OCI-LY3 (cell line): ENCODE results near the gene AKAP7.
A peak's percentile ranks its signal among the peaks of the same experiment; 100 is the strongest.

Experiments
- H2AFZ ChIP-seq: fragments of 200-600, 300-600 bp; shearing (Covaris generic); 2 replicates; pipeline ENCODE4 v1.6.0; 2014; ENCODE audit warnings: antibody characterized with exemption, low read depth, low read length
- H3K27ac ChIP-seq: fragments of 200-600, 300-600 bp; sonication (generic); 2 replicates; pipeline ENCODE4 v1.5.1; 2014; ENCODE audit warnings: mild to moderate bottlenecking, low read length, moderate library complexity, mixed read lengths
- H3K27me3 ChIP-seq: fragments of 200-600, 300-600 bp; sonication (generic); 2 replicates; pipeline ENCODE4 v1.6.1; 2014; ENCODE audit warnings: low read depth, low read length, mixed read lengths
- H3K36me3 ChIP-seq: fragments of 200-600, 300-600 bp; sonication (generic); replicated peaks from 2 replicates; pipeline ENCODE3; 2014; ENCODE audit warnings: low read depth, low read length, mixed read lengths
- H3K4me1 ChIP-seq: fragments of 300-600, 200-600 bp; sonication (generic); 2 replicates; pipeline ENCODE4 v1.6.1; 2014; ENCODE audit warnings: low read length, mixed read lengths
- H3K4me2 ChIP-seq: fragments of 200-600, 300-600 bp; sonication (generic); 2 replicates; pipeline ENCODE4 v1.6.1; 2014; ENCODE audit warnings: low read length, mixed read lengths
- H3K4me3 ChIP-seq: fragments of 300-600, 200-600 bp; sonication (generic); 2 replicates; pipeline ENCODE4 v1.5.1; 2014; ENCODE audit warnings: antibody characterized with exemption, mild to moderate bottlenecking, low read length, moderate library complexity
- H3K79me2 ChIP-seq: fragments of 300-600, 200-600 bp; shearing (Covaris generic); 2 replicates; pipeline ENCODE4 v1.6.1; 2014; ENCODE audit warnings: mild to moderate bottlenecking, low read length, mixed read lengths
- H3K9ac ChIP-seq: fragments of 300-600, 200-600 bp; shearing (Covaris generic); 2 replicates; pipeline ENCODE4 v1.6.0; 2014; ENCODE audit warnings: mild to moderate bottlenecking, low read length, moderate library complexity
- H3K9me3 ChIP-seq: fragments of 200-600, 300-600 bp; shearing (Covaris generic); 2 replicates; pipeline ENCODE4 v1.6.1; 2014; ENCODE audit warnings: low read length, mixed read lengths; ENCODE audit not compliant: insufficient read depth
- H4K20me1 ChIP-seq: fragments of 200-600, 300-600 bp; sonication (generic); 2 replicates; pipeline ENCODE4 v1.6.1; 2016; ENCODE audit warnings: low read length, mixed read lengths; ENCODE audit not compliant: insufficient read depth
- EZH2phosphoT487 ChIP-seq: fragments of 200-600 bp; shearing (Covaris generic); IDR thresholded peaks from 2 replicates; pipeline ENCODE4 v1.6.1; 2018; ENCODE audit warnings: antibody characterized with exemption, mixed run types, low read depth
- TF ChIP-seq, protein P1 (sequence below): fragments of 200-600, 300-600 bp; sonication (generic); IDR thresholded peaks from 2 replicates; pipeline ENCODE4 v1.5.1; 2014; ENCODE audit warnings: antibody characterized with exemption, low read length, low read depth

The AKAP7 gene

DNA sequence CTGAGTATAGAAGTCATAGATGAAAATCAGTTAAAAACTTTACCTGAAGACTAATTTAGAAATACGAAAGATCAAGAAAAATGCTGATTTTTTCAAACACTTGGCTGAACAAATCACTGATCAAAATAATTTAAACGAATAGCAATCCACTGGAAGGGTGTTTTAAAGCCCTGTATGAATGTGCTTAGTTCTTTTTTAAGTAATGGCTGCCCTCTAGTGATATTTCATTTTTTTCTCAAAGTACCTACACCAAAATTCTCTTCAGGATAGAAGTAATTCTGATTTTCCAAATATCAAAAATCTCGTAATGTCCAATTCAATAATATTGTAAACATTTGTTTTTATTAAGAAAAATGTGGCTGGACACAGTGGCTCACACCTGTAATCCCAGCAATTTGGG is 32.5 kb downstream of the AKAP7 start:
- Histone ChIP-seq H3K27me3 (peaks cover 11% of the 10 kb centered on the region; the same call in 1 of the 2 replicates), H3K4me2 (no peak overlapping the region), H3K9me3 (no peaks in the 10 kb centered on the region), H2AFZ (no peak overlapping the region), H3K79me2 (no peaks in the 10 kb centered on the region), H3K4me1 (no peaks in the 10 kb centered on the region), H3K4me3 (no peak overlapping the region), H3K27ac (no peak overlapping the region), H4K20me1 (no peaks in the 10 kb centered on the region), H3K9ac (no peak overlapping the region), H3K36me3 (no peaks in the 10 kb centered on the region)
- no peak for TF ChIP-seq EZH2phosphoT487
- TF ChIP-seq, protein P1, sequence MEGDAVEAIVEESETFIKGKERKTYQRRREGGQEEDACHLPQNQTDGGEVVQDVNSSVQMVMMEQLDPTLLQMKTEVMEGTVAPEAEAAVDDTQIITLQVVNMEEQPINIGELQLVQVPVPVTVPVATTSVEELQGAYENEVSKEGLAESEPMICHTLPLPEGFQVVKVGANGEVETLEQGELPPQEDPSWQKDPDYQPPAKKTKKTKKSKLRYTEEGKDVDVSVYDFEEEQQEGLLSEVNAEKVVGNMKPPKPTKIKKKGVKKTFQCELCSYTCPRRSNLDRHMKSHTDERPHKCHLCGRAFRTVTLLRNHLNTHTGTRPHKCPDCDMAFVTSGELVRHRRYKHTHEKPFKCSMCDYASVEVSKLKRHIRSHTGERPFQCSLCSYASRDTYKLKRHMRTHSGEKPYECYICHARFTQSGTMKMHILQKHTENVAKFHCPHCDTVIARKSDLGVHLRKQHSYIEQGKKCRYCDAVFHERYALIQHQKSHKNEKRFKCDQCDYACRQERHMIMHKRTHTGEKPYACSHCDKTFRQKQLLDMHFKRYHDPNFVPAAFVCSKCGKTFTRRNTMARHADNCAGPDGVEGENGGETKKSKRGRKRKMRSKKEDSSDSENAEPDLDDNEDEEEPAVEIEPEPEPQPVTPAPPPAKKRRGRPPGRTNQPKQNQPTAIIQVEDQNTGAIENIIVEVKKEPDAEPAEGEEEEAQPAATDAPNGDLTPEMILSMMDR = peak; percentile 23; the same call in 1 of the 2 replicates

DNA sequence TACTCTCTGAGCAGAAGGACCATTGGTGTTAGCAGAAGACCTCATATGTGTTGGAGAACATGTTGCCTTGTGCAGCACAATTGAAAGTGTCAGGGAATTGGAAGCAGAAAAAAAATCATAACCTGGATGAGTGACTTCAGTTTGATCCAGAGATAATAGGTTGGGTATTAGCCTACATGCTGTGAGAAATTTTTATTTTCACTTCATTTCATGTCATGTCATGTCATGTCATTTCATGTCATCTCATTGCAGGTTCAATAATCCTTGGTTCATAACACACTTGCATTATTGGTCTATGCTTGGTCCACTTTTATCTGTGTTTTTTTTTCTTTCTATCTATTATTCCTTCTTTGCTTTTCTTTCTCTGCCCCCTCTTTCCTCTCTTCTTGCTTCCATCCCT is 34.3 kb downstream of the AKAP7 start:
- TF ChIP-seq EZH2phosphoT487 = no peak
- TF ChIP-seq, protein P1 = no peak
- H3K27ac ChIP-seq = no peak overlapping the region
- H3K36me3 ChIP-seq = no peaks in the 10 kb centered on the region
- H3K4me2 ChIP-seq = no peak overlapping the region
- H3K79me2 ChIP-seq = no peaks in the 10 kb centered on the region
- no peak overlapping the region for H2AFZ ChIP-seq
- no peaks in the 10 kb centered on the region for H3K4me1 ChIP-seq
- H3K4me3 ChIP-seq = no peak overlapping the region
- H3K9me3 ChIP-seq = no peaks in the 10 kb centered on the region
- H4K20me1 ChIP-seq = no peaks in the 10 kb centered on the region
- H3K9ac ChIP-seq = no peak overlapping the region
- peaks cover 11% of the 10 kb centered on the region; the same call in 1 of the 2 replicates for H3K27me3 ChIP-seq

DNA sequence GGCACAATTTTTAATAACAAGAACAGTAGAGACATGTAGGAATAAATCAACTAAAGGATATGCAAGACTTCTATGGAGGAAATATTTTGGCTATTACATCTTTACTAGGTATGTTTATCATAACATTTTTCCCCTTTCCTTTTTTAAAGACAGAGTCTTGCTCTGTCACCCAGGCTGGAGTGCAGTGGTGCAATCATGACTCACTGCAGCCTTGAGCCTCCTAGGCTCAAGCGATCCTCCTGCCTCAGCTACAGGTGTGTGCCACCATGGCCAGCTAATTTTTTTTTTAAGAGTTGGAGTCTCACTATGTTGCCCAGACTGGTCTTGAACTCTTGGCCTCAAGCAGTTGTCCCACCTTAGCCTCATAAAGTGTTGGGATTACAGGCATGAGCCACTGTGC is 37.0 kb downstream of the AKAP7 start:
- no peak overlapping the region for H3K9ac ChIP-seq
- no peaks in the 10 kb centered on the region for H4K20me1 ChIP-seq
- no peaks in the 10 kb centered on the region for H3K79me2 ChIP-seq
- no peaks in the 10 kb centered on the region for H3K9me3 ChIP-seq
- TF ChIP-seq EZH2phosphoT487 = no peak
- TF ChIP-seq, protein P1 = no peak
- H3K4me2 ChIP-seq = no peak overlapping the region
- 0 out of 2 replicates have a peak, but pooled peaks cover 3% of the 10 kb centered on the region for H3K27me3 ChIP-seq
- no peaks in the 10 kb centered on the region for H3K36me3 ChIP-seq
- no peak overlapping the region for H2AFZ ChIP-seq
- H3K27ac ChIP-seq = no peak overlapping the region
- no peak overlapping the region for H3K4me3 ChIP-seq
- H3K4me1 ChIP-seq = no peaks in the 10 kb centered on the region

DNA sequence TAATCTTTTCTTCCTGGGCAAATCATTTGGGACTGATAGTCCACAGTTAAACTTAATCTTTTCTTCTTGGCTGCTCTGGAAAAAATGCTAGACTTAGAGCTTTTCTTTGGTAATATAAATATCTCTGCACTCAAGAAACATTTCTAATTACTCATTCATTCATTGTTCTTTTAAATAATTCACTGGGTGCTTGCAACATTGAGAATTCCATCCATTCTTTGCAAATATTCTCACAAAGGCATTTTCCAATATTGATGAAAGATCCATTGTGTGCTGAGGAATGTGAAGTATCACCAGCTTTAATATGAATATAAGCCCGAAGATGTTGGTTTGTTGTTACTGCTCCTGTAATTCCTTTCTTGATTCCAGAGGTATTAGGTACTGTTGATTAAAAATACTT is 38.4 kb downstream of the AKAP7 start:
- H3K4me1 ChIP-seq = no peaks in the 10 kb centered on the region
- H3K36me3 ChIP-seq = no peaks in the 10 kb centered on the region
- H3K27me3 ChIP-seq = no peaks in the 10 kb centered on the region
- H3K4me3 ChIP-seq = no peak overlapping the region
- H3K4me2 ChIP-seq = no peak overlapping the region
- no peak overlapping the region for H2AFZ ChIP-seq
- TF ChIP-seq, protein P1 = no peak
- no peak for TF ChIP-seq EZH2phosphoT487
- no peaks in the 10 kb centered on the region for H4K20me1 ChIP-seq
- H3K9ac ChIP-seq = no peak overlapping the region
- H3K79me2 ChIP-seq = no peaks in the 10 kb centered on the region
- H3K9me3 ChIP-seq = no peaks in the 10 kb centered on the region
- H3K27ac ChIP-seq = no peak overlapping the region
